Astrocyte (in vitro differentiated cells and primary cell): Measurements from ENCODE around the gene BACH2. TPM values are rescaled to one million over a fixed set of nuclear protein-coding genes. Genes with fewer than 3 reads are reported as not detected.

Experiments
- DNase-seq: peaks from one replicate; pipeline ENCODE4 v3.0.0-alpha.2; 2010; ENCODE audit warnings: low read depth
- FAIRE-seq: peaks from 2 replicates; lab custom pipeline; 2011; peaks lifted over from hg19 to GRCh38; lab: Jason Lieb, UNC
- H2AFZ ChIP-seq: 2 replicates; pipeline ENCODE4 v1.6.0; 2012; ENCODE audit warnings: low read depth, low read length, inconsistent platforms
- H3K27ac ChIP-seq: 2 replicates; pipeline ENCODE4 v1.5.1; 2011; ENCODE audit warnings: low read depth, low read length, inconsistent platforms
- H3K27me3 ChIP-seq: 2 replicates; pipeline ENCODE4 v1.6.0; 2011; ENCODE audit warnings: low read length, inconsistent platforms; ENCODE audit not compliant: insufficient read depth
- H3K36me3 ChIP-seq: 2 replicates; pipeline ENCODE4 v1.5.1; 2011; ENCODE audit warnings: low read length, inconsistent platforms; ENCODE audit not compliant: insufficient read depth
- H3K4me1 ChIP-seq: 2 replicates; pipeline ENCODE4 v1.5.1; 2011; ENCODE audit warnings: low read length, inconsistent platforms; ENCODE audit not compliant: insufficient read depth
- H3K4me2 ChIP-seq: 2 replicates; pipeline ENCODE4 v1.6.0; 2012; ENCODE audit warnings: low read length, inconsistent platforms
- H3K4me3 ChIP-seq: 2 replicates; pipeline ENCODE4 v1.5.1; 2011; ENCODE audit warnings: low read depth, mild to moderate bottlenecking, low read length, inconsistent platforms; ENCODE audit not compliant: insufficient read depth
- H3K79me2 ChIP-seq: 2 replicates; pipeline ENCODE4 v1.6.0; 2012; ENCODE audit warnings: mild to moderate bottlenecking, low read length, inconsistent platforms; ENCODE audit not compliant: insufficient read depth
- H3K9ac ChIP-seq: 2 replicates; pipeline ENCODE4 v1.6.0; 2012; ENCODE audit warnings: mild to moderate bottlenecking, low read length, inconsistent platforms
- H3K9me3 ChIP-seq: 2 replicates; pipeline ENCODE4 v1.5.1; 2012; ENCODE audit warnings: low read depth, mild to moderate bottlenecking, low read length, inconsistent platforms; ENCODE audit not compliant: insufficient read depth
- H4K20me1 ChIP-seq: 2 replicates; pipeline ENCODE4 v1.6.0; 2012; ENCODE audit warnings: low read length, inconsistent platforms; ENCODE audit not compliant: insufficient read depth
- H3K27ac Mint-ChIP-seq: one replicate; pipeline ENCODE4 v1.8.0; 2021; ENCODE audit warnings: mild to moderate bottlenecking, mixed read lengths; ENCODE audit not compliant: unreplicated experiment
- H3K27me3 Mint-ChIP-seq: one replicate; pipeline ENCODE4 v1.8.0; 2021; ENCODE audit warnings: low read depth, mixed read lengths; ENCODE audit not compliant: unreplicated experiment
- H3K36me3 Mint-ChIP-seq: one replicate; pipeline ENCODE4 v1.8.0; 2021; ENCODE audit warnings: low read depth, mixed read lengths; ENCODE audit not compliant: unreplicated experiment
- H3K4me1 Mint-ChIP-seq: one replicate; pipeline ENCODE4 v1.8.0; 2021; ENCODE audit warnings: low read depth, mixed read lengths; ENCODE audit not compliant: unreplicated experiment
- H3K4me3 Mint-ChIP-seq: one replicate; pipeline ENCODE4 v1.8.0; 2021; ENCODE audit warnings: mild to moderate bottlenecking, moderate library complexity, mixed read lengths; ENCODE audit not compliant: unreplicated experiment
- H3K9me3 Mint-ChIP-seq: one replicate; pipeline ENCODE4 v1.8.0; 2021; ENCODE audit warnings: mild to moderate bottlenecking, mixed read lengths; ENCODE audit not compliant: unreplicated experiment
- CTCF ChIP-seq: IDR thresholded peaks from 2 replicates; pipeline ENCODE4 v1.5.1; 2011; ENCODE audit warnings: low read depth, mild to moderate bottlenecking, inconsistent platforms, low read length, moderate library complexity; ENCODE audit not compliant: insufficient read depth
- EZH2 ChIP-seq: IDR thresholded peaks from 2 replicates; pipeline ENCODE4 v1.6.1; 2012; ENCODE audit warnings: mild to moderate bottlenecking, low read length, inconsistent platforms; ENCODE audit not compliant: insufficient read depth
- total RNA-seq: library from RNA; stranded (reverse); gene quantifications from 2 replicates; pipeline ENCODE4 v1.2.1, GENCODE V29; 2021

Gene BACH2
- total RNA-seq, 1 donor from 2014 or later, result 17.5 TPM

DNA sequence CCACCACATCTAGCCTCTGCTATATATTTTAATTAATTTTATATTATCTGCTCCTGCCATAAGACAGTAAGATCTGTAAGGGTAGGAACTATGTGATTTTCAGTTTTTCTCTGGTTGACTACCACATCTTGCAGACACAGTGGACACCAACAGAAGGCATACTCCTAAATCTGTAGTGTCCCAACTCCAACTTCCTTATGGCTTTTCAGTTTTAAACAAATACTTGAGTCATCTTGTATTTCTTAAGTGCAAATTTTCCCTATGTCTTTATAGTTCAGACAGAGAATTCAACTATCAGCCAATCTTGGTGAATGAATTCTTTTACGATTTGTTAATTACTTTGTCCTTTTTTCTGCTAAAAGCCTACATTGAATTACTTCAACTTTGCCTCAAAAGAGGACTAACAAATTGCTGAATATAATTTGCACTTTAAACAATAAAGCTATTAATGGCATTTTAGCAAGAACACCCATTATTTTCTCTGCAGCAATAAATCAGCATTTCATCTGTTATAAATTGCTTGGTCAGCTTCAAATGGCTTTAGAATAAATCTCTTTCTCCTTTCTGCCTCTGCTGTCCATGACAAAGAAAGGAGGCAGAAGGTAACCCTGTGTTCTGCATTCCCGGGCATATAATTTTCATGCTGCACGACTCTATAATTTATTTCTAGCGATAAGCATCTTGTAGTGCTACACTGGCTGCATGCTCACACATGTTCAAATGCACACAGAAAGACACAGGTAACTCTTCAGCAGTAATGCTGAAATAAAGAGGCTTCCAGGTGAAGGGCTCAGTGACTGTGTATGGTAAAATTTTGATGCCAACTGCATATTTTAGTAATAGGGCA, 144.8 kb downstream of the BACH2 start:
- Histone ChIP-seq H3K79me2 (no peaks in the 10 kb centered on the region), H4K20me1 (no peaks in the 10 kb centered on the region), H3K27ac (no peak overlapping the region), H3K36me3 (no peaks in the 10 kb centered on the region), H2AFZ (no peak overlapping the region), H3K9ac (no peak overlapping the region), H3K9me3 (no peaks in the 10 kb centered on the region), H3K4me1 (no peaks in the 10 kb centered on the region), H3K4me2 (no peak overlapping the region), H3K27me3 (no peaks in the 10 kb centered on the region), H3K4me3 (no peak overlapping the region)
- no peaks in the 10 kb centered on the region for H3K9me3 Mint-ChIP-seq
- FAIRE-seq, result no peak
- H3K27ac Mint-ChIP-seq, result no peak overlapping the region
- peaks cover 6% of the 10 kb centered on the region for H3K4me1 Mint-ChIP-seq
- H3K4me3 Mint-ChIP-seq, result no peak overlapping the region
- TF ChIP-seq EZH2 (no peak), CTCF (no peak)
- peaks cover 4% of the 10 kb centered on the region for H3K36me3 Mint-ChIP-seq
- no peak for DNase-seq
- H3K27me3 Mint-ChIP-seq, result no peaks in the 10 kb centered on the region

DNA sequence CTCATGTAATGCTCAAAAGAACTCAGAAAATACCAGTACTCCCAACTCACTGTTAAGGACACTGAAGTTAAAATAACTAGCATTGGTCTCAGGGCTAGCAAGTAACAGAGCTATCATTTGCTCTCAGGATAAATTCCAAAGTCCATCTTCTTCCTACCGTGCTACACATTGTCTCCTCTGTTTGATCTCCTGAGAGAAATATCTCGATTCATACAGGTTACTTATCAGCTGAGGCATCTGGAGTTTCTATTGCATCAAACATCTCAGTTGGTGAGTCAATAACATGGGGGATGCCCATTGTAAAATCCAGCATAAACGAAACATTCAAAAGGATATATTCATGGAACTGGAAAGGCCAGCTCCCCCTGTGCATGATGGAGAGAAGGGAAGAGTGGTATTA, 147.4 kb downstream of the BACH2 start:
- H3K27ac Mint-ChIP-seq, result no peak overlapping the region
- Histone ChIP-seq H4K20me1 (no peaks in the 10 kb centered on the region), H3K4me3 (no peak overlapping the region), H3K9me3 (no peaks in the 10 kb centered on the region), H3K4me1 (no peaks in the 10 kb centered on the region), H3K27ac (no peak overlapping the region), H3K27me3 (no peaks in the 10 kb centered on the region), H3K79me2 (no peaks in the 10 kb centered on the region), H3K4me2 (no peak overlapping the region), H3K36me3 (no peaks in the 10 kb centered on the region), H2AFZ (no peak overlapping the region), H3K9ac (no peak overlapping the region)
- peaks cover 7% of the 10 kb centered on the region for H3K4me1 Mint-ChIP-seq
- H3K27me3 Mint-ChIP-seq, result no peaks in the 10 kb centered on the region
- H3K9me3 Mint-ChIP-seq, result no peaks in the 10 kb centered on the region
- TF ChIP-seq EZH2, result no peak
- no peak for TF ChIP-seq CTCF
- no peak for FAIRE-seq
- peaks cover 4% of the 10 kb centered on the region for H3K36me3 Mint-ChIP-seq
- DNase-seq, result no peak
- H3K4me3 Mint-ChIP-seq, result no peak overlapping the region

DNA sequence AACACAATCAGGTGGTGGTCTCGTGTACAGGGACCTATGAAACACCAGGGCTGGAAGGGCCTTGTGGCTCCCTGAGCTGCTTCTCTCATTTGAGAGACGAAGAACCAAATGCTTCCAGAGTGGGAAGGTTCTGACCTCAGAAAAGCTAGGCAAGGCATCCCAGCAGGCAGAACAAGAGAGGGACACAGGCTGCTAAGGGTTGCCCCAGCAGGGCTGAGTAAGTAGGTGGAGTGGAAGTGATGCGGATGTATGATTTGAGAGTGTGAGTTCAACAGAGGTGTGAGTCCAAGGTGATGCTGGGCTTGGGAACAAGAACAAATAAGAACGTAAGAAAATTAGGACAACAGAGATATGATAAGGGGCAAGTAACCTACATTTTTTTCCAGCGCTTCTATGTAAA, 147.8 kb downstream of the BACH2 start:
- Histone ChIP-seq H4K20me1 (no peaks in the 10 kb centered on the region), H3K27ac (no peak overlapping the region), H2AFZ (no peak overlapping the region), H3K4me2 (no peak overlapping the region), H3K36me3 (no peaks in the 10 kb centered on the region), H3K4me3 (no peak overlapping the region), H3K27me3 (no peaks in the 10 kb centered on the region), H3K9me3 (no peaks in the 10 kb centered on the region), H3K79me2 (no peaks in the 10 kb centered on the region), H3K9ac (no peak overlapping the region), H3K4me1 (no peaks in the 10 kb centered on the region)
- Mint-ChIP-seq H3K27ac (no peak overlapping the region), H3K27me3 (no peaks in the 10 kb centered on the region), H3K4me1 (peaks cover 7% of the 10 kb centered on the region), H3K9me3 (no peaks in the 10 kb centered on the region), H3K36me3 (peaks cover 2% of the 10 kb centered on the region), H3K4me3 (no peak overlapping the region)
- TF ChIP-seq EZH2 (no peak), CTCF (no peak)
- no peak for FAIRE-seq
- DNase-seq, result no peak
